SK-N-SH treated with all-trans-retinoic acid at 6 μM for 48 hours (cell line): ENCODE measurements around the gene C20orf144.

Source experiments
- ARNTL ChIP-seq: fragments of 450-650 bp; formaldehyde crosslinking; IDR thresholded peaks from 2 replicates; pipeline ENCODE4 v1.5.0; 2020; ENCODE audit warnings: low read depth, mild to moderate bottlenecking, moderate library complexity, borderline replicate concordance
- BACH2 ChIP-seq: fragments of 250-450 bp; sonication (Bioruptor Pico); IDR thresholded peaks from 2 replicates; pipeline ENCODE4 v1.9.0; 2021; ENCODE audit warnings: mild to moderate bottlenecking, borderline replicate concordance
- CSDC2 ChIP-seq: fragments of 250-450 bp; sonication (Bioruptor Pico); IDR thresholded peaks from 2 replicates; pipeline ENCODE4 v1.5.0; 2020; ENCODE audit warnings: mild to moderate bottlenecking, moderate library complexity
- GLIS3 ChIP-seq: fragments of 250-450 bp; sonication (Bioruptor Pico); IDR thresholded peaks from 2 replicates; pipeline ENCODE4 v1.5.0; 2020; ENCODE audit warnings: mild to moderate bottlenecking, moderate library complexity
- PATZ1 ChIP-seq: fragments of 250-450 bp; sonication (Bioruptor Pico); IDR thresholded peaks from 2 replicates; pipeline ENCODE4 v1.8.0; 2020; ENCODE audit warnings: mild to moderate bottlenecking, moderate library complexity, borderline replicate concordance
- PPARA ChIP-seq: fragments of 250-450 bp; sonication (Bioruptor Pico); IDR thresholded peaks from 2 replicates; pipeline ENCODE4 v1.5.0; 2020; ENCODE audit warnings: mild to moderate bottlenecking, borderline replicate concordance
- ZC3H10 ChIP-seq: fragments of 250-450 bp; sonication (Bioruptor Pico); IDR thresholded peaks from 2 replicates; pipeline ENCODE4 v1.5.1; 2021; ENCODE audit warnings: mild to moderate bottlenecking, moderate library complexity
- ZFP3 ChIP-seq: fragments of 250-450 bp; sonication (Bioruptor Pico); IDR thresholded peaks from 2 replicates; pipeline ENCODE4 v1.5.0; 2020; ENCODE audit warnings: mild to moderate bottlenecking, moderate library complexity
- ZFP30 ChIP-seq: fragments of 450-650 bp; formaldehyde crosslinking; IDR thresholded peaks from 2 replicates; pipeline ENCODE4 v1.5.0; 2022; ENCODE audit warnings: mild to moderate bottlenecking, moderate library complexity
- ZNF70 ChIP-seq: fragments of 450-650 bp; formaldehyde crosslinking; IDR thresholded peaks from 2 replicates; pipeline ENCODE4 v1.5.0; 2020; ENCODE audit warnings: mild to moderate bottlenecking, moderate library complexity

- TF ChIP-seq BACH2 (no peak), CSDC2 (CRISPR knock-in tag) (no peak), ZC3H10 (CRISPR knock-in tag) (no peak), PPARA (CRISPR knock-in tag) (no peak), PATZ1 (CRISPR knock-in tag) (no peak), ARNTL (no peak), ZFP3 (CRISPR knock-in tag) (no peak), ZFP30 (CRISPR knock-in tag) (no peak), ZNF70 (CRISPR knock-in tag) (no peak), GLIS3 (CRISPR knock-in tag) (no peak)
Observed at GRCh38 chr20:33640287-33640686, 21.8 kb upstream of the C20orf144 start.
